Measurements from ENCODE around the gene C7orf33.

DNA sequence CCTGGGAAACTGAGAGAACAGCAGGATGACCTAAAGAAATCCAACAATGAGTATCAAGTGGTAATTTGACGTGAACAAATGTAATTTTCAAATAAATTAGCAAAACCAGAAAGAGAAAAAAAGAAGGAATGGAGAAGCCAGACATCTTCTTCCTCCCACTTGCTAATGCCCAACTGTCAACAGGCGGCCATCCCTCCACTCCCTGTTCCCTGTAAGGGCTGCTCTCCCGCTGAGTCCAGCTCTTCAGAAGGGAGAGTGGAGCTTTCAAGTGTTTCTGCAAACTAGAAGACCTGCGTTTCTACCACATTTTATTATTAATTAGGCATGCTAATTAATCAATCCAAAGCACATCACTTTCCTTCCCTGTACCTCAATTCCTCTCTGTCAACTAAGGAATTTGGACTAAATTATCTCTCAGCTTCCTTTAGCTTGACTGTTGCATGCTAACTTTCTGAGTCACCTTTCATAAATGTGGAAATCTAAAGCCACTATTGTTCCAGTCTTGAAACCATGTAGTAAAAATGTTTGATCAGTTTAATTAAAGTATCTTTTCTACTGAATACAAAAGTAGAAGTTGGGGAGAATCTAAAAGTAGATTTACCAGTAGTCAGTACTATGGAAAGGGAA lies 59.8 kb downstream of the C7orf33 start:
- TF ChIP-seq CTCF (conservative IDR thresholded peaks at IDR 0.05; ENCODE audit: low read length) = no peak
- TF ChIP-seq EZH2phosphoT487 (IDR thresholded peaks at IDR 0.05; ENCODE audit: borderline replicate concordance, low read depth, low read length) = no peak
